HTERT RPE-1 (cell line): ENCODE results near the gene GTPBP1.

Source experiments
- in situ Hi-C: fragments of 300-500 bp; cut with MboI; formaldehyde crosslinking; loops from 4 replicates; pipeline ENCODE4 v1.14.3; 2020; ENCODE audit warnings: low sequenced_read_pairs

The GTPBP1 gene

GRCh38 chr22:38724926-38725571 lies 19.3 kb downstream of the GTPBP1 start:
- in situ Hi-C loops: no loop called here

- in situ Hi-C loops: no loop called here
Measured at GRCh38 chr22:38725900-38726655, 20.3 kb downstream of the GTPBP1 start.

DNA sequence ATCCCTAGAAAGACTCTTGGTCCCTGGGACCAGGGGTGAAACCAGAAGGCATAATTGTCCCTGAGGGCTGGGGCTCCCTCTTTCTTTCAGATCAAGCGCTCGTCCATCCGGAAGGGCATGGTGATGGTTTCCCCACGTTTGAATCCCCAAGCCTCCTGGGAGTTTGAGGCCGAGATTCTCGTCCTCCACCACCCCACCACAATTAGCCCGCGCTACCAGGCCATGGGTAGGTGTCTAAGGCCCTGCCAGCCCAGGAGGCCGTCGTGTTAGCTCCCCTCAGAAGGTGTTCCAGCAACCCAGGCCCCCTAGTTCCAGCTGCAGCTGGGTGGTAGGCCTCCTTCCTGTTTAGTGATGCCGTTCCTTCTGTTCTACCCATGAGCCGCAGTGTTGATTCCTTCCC lies 21.4 kb downstream of the GTPBP1 start:
- in situ Hi-C loops: no loop called here

GRCh38 chr22:38727530-38728451 lies 22.0 kb downstream of the GTPBP1 start:
- in situ Hi-C loops: no loop called here

- in situ Hi-C loops: no loop called here
Measured at GRCh38 chr22:38728871-38729796, 23.4 kb downstream of the GTPBP1 start.

DNA sequence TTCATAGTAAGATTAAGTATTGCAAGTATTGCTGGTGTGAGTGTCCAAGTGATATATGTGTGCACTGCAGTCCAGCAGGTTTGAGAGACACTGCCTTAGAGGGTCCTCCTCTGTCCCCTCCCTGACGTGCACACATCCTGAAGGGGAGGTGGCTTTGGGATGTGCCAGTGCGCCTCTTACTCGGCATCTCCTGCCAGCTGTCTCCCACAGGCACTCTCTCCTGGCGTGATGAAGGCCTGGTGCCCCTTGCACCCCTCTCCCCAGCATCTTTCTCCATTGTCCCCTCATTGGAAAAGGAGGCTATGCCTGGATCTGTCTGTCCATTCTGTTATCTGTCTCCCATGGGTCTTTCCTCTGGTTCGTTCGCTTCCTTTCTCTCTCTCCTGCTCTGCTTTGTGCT lies 24.2 kb downstream of the GTPBP1 start:
- in situ Hi-C loops: no loop called here

- in situ Hi-C loops: no loop called here
Measured at GRCh38 chr22:38730411-38730871, 24.7 kb downstream of the GTPBP1 start.

- in situ Hi-C loops: no loop called here
Measured at GRCh38 chr22:38731703-38732161, 26.0 kb downstream of the GTPBP1 start.

DNA sequence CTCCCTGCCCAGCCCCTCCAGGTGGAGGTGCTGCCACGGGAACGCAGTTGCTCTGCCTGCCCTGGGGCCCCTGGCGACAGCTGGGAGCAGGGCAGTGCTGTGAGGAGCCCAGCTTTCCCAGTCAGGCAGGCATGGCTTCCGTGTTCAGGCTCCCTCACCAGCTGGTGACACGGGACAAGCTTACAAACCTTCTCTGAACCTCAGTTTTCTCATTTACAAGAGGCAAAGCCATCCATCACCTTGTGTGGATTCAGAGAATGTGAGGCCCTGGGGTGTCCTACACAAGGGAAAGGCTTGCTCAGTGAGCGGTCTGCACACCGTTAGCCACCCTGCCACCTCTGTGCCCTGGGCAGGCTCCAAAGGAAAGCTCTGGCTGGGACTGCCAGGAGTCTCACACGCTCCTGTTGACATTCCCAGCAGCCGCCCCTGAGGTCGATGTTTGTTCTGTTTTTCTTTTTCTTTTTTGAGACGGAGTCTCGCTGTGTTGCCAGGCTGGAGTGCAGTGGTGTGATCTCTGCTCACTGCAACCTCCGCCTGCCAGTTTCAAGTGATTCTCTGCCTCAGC lies 26.6 kb downstream of the GTPBP1 start:
- in situ Hi-C loops: no loop called here

DNA sequence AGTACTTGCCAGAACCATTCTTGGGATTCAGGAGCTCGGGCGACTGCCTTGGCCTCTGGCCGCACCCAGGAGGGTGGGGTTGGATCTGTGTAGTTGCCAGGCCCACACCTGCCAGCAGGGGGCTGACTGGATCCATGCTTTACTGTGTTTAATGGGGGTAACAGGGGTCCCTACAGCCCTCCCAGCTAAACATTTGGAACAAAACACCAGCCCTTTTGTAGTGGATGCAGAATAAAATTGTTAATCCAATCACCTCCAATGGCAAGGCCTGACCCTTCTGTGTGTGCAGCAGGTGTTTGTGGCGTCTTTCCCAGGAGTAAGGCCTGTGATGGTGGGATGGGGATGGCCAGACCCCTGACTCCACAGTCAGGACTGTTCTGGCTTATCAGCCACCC lies 27.6 kb downstream of the GTPBP1 start:
- in situ Hi-C loops: no loop called here

GRCh38 chr22:38733724-38734381 lies 28.1 kb downstream of the GTPBP1 start:
- in situ Hi-C loops: no loop called here

GRCh38 chr22:38734421-38735100 lies 28.8 kb downstream of the GTPBP1 start:
- in situ Hi-C loops: no loop called here

DNA sequence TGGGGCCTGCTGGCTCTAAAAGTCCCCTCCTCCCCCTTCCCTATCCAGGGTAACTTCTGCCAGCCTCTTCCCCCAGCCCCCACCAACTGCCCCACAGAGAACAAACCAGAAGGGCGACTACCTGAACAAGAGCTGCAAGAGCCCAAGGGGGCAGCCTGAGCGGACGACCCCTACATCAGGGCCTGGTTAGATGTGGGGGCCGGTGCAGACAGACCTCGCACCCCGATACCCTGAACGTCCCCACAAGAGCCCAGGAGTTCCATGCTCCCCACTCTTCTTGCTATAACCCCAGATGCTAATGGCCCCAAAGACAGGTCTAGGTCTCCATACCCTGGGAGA lies 29.4 kb downstream of the GTPBP1 start:
- in situ Hi-C loops: no loop called here

GRCh38 chr22:38735465-38736256 lies 29.9 kb downstream of the GTPBP1 start:
- in situ Hi-C loops: no loop called here

- in situ Hi-C loops: no loop called here
Measured at GRCh38 chr22:38736257-38736570, 30.5 kb downstream of the GTPBP1 start.

DNA sequence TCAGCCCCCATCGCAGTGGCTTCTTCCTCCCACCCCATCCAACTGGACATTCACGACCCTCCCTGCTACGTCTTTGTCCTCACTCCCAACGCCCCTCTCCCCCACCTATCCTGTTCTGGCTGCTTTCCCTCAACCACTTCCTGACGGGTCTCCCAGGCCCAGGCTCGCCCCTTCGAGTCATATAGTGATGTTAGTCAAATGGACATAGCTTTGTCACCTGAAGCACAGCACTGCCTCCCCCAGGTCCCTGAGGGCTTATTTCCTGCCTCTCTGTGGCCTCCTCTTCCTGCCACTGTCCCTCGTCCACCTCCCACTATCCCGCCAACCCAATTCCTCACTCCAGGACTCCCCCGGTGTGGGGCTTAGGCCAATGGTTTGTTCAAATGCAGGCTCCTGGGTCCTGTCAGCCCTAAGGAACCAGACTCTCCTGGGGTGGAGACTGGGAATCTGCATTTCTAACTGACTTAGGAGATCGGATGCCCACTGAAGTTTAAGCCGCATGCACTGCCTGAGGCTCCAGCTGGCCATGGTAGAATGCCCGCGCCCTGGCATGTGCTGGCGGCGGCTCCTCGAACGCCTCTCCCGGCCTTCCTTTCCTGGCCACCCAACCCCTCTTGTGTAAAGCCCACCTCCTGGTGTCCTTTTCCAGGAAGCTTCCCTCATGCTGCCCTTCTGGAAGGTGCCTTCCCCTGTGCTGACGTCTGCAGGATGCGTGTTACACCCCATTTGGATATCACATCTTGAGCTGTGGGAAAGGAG lies 31.7 kb downstream of the GTPBP1 start:
- in situ Hi-C loops: no loop called here

DNA sequence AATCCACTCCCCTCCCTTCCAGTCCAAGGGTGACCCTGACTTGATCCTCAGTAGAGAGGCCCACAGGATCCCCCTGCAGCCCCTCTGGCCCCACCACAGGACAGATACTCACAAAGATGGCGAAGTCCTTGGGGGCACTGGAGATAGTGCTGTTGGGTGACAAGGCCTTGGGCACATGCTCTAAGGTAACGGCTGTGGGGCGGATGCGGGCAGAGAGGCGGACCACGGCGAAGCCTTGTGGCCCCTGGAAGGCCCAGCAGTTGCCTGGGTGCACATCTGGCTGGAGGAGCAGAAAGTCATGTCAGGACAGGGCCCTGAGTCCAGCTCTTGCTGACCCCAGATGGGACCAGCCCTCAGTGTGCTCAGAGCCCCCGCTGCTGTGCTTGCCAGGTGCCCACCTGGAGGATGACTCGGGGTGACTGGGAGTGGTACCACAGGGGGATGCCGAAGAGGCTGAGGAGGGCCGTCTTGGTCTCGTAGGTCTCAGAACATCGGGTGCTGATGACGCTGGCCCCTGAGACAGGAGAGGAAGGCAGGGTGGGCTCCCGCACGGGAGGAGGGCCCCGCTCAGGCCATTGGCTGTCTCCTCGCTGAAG lies 32.8 kb downstream of the GTPBP1 start:
- in situ Hi-C loops: no loop called here
